ENCODE results near the gene LRFN3. TPM values are rescaled to one million over a fixed set of nuclear protein-coding genes. Genes with fewer than 3 reads are reported as not detected.
A peak's percentile ranks its signal among the peaks of the same experiment; 100 is the strongest.

The LRFN3 gene
- total and polyA plus RNA-seq, 4 donors = 0.89 to 8.4 (median 2.1) TPM

GRCh38 chr19:35986664-35987570, 50.7 kb downstream of the LRFN3 start:
- Histone ChIP-seq H3K4me3 (ENCODE audit: low read depth in 1 of 3, low read length in 3 of 3) (peak overlapping the region in 1 of 3 donors; percentile 36), H3K27me3 (ENCODE audit: control insufficient read depth in 4 of 4, insufficient read depth in 4 of 4, low read length in 3 of 4) (peaks cover 0 to 4% (median 0%) of the 10 kb centered on the region in 4 donors), H3K4me1 (ENCODE audit: control insufficient read depth in 4 of 4, insufficient read depth in 4 of 4, low read length in 3 of 4) (peaks cover 0 to 4% (median 0%) of the 10 kb centered on the region in 4 donors), H3K9ac (ENCODE audit: low read depth in 1 of 2, low read length in 2 of 2) (no peak overlapping the region), H3K36me3 (ENCODE audit: control insufficient read depth in 4 of 4, insufficient read depth in 3 of 4, low read depth in 1 of 4, low read length in 3 of 4) (no peaks in the 10 kb centered on the region), H3K9me3 (ENCODE audit: control insufficient read depth in 4 of 4, low read length in 3 of 4) (no peaks in the 10 kb centered on the region), H3K27ac (ENCODE audit: low read depth in 1 of 2, low read length in 2 of 2) (no peak overlapping the region)
- no peak for TF ChIP-seq TAF1 (conservative IDR thresholded peaks at IDR 0.05)
- TF ChIP-seq FOXA2 (IDR thresholded peaks at IDR 0.05) = no peak
- TF ChIP-seq ATF3 (IDR thresholded peaks at IDR 0.05) = no peak
- no peak for TF ChIP-seq EGR1 (IDR thresholded peaks at IDR 0.05; ENCODE audit: low read depth in 2 of 2)
- TF ChIP-seq FOXA1 (IDR thresholded peaks at IDR 0.05) = no peak
- TF ChIP-seq REST (IDR thresholded peaks at IDR 0.05) = no peak
- TF ChIP-seq GABPA (IDR thresholded peaks at IDR 0.05 in 1 of 2, conservative IDR thresholded peaks at IDR 0.05 in 1 of 2) = no peak
- TF ChIP-seq HNF4G (IDR thresholded peaks at IDR 0.05) = no peak
- TF ChIP-seq JUND (IDR thresholded peaks at IDR 0.05) = no peak
- no peak for TF ChIP-seq RXRA (IDR thresholded peaks at IDR 0.05)
- no peak for TF ChIP-seq ZBTB33 (IDR thresholded peaks at IDR 0.05)
- TF ChIP-seq MAX (IDR thresholded peaks at IDR 0.05) = no peak
- no peak for TF ChIP-seq YY1 (IDR thresholded peaks at IDR 0.05)
- TF ChIP-seq RAD21 (IDR thresholded peaks at IDR 0.05) = no peak
- no peak for TF ChIP-seq CTCF (IDR thresholded peaks at IDR 0.05; ENCODE audit: low read depth, low read length, missing input control)
- TF ChIP-seq SP1 (IDR thresholded peaks at IDR 0.05) = no peak
- no peak for TF ChIP-seq NR2F2 (IDR thresholded peaks at IDR 0.05)
- no peak for TF ChIP-seq HNF4A (conservative IDR thresholded peaks at IDR 0.05)
- DNase-seq (ENCODE audit: low spot score) = no peak
- 10% methylated on average over 54 of the region's 54 CpGs for WGBS

Measured in liver (tissue), 9 donors.